Measurements from ENCODE around the gene SASH1.
"Not testable (repeated sequence)": the region's sequence is repeated elsewhere in the genome, so short reads cannot be mapped to it uniquely, and the experiment has no call there.

The SASH1 gene

GRCh38 chr6:148329596-148330381, 12.8 kb upstream of the SASH1 start:
- DNase-seq: no peak

GRCh38 chr6:148332088-148332487, 10.6 kb upstream of the SASH1 start:
- no peak for DNase-seq

DNA sequence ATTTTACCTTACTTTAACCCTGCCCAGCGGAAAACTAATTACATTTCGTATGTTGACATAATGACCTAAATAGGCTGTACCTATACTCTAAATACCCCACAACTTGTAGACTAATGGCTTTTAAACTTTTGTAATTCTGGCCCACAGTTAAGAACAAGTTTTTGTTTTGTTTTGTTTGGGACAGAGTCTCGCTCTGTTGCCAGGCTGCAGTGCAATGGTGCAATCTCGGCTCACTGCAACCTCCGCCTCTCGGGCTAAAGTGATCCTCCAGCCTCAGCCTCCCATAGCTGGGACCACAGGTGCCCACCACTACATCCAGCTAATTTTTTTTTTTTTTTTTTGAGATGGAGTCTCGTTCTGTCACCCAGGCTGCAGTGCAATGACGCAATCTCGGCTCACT, 5.7 kb upstream of the SASH1 start:
- no peak for DNase-seq

DNA sequence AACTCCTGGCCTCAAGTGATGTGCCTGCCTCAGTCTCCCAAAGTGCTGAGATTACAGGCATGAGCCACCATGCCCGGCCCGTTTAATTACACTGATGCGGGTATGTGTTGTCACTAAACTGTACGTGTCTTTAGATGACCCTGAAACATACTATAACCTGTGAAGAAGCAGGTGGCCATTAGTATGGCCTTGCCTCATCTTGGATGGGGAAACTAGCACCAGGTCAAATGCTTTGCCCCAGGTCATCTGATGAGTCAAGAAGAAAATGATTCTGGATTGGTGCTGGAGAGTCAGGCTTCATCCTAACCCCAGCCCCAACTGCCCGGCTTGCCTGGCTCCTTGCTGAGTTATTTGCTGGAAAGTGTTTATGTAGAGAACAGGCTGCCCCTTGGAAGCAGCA, 2.9 kb upstream of the SASH1 start:
- no peak for DNase-seq

GRCh38 chr6:148340586-148341297, 1.9 kb upstream of the SASH1 start:
- DNase-seq: no peak

- DNase-seq: no peak
Observed at GRCh38 chr6:148342100-148342349, 613 bp upstream of the SASH1 start.

GRCh38 chr6:148343047-148343782, 577 bp downstream of the SASH1 start:
- DNase-seq: no peak

DNA sequence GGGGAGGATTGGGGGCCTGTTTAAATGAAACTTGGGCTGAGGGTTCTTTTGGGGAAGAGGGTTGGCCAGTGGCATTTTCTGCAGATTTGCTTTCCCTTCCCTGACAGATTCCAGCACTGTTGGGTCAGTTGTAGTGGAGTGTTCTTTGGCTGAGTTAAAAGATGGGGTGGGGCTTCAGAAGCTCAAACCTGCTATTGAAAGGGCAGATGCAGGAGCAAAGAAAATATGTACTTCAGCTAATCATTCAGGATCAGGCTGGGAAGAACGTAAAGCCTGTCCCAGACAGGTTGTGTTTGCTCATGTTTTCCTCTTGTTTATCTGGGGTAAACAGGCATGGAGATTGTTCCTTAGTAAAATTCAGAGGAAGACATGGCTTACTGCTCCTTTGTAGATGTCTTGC, 2.5 kb downstream of the SASH1 start:
- DNase-seq: no peak

DNA sequence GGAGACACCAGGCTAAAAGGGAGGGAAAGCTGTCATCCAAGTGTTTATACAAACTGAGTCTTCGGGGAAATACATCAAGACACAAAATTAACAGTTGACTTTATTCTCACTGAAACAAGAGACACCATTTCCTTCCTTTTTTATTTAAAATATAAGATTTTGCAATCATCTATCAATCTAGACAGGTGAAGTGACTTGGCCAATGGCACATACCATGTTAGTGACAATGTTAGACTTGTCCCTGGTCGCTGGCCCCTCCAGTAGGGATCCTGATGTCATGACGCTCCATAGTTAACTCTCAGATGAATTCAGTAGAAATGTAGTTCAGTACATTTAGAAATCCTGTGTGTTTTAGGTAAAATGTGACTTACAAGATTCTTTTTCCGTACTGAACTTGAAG, 2.9 kb downstream of the SASH1 start:
- no peak for DNase-seq

DNA sequence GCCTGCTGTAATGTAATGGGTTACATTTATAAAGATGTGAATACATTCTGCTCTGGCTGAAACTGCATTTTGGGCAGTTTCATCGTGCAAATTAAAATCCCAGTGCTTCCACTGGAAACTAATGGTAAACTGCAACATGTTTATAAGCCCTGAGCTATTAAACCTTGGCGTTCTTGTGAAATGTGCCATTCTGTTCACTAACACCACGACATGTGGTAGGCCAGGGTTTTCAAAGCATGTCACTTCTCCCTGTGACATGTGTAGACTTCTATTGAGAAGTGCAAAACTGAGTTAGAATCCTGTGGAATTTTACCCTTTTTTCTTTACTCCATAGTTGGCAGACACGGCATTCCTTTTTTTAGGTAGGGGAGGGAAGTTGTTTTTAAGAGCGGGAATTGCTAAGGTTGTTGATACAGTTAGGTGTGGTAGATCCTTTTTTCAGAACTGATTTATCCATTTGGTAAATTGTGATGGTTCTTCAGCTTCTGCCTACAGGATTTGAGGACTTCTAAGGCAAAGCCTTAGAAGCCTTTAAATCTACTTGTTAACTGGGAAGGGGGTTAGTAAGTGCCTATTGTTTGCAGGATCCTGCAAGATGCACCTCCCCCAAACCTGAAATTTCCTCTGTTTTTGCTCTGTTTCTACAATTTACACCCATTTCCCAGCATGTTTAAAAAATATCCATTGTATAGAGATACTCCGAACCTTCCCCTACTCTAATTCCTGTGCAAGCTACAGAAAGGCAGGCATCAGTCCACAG, 4.2 kb downstream of the SASH1 start:
- DNase-seq: no peak

GRCh38 chr6:148347441-148348054, 4.9 kb downstream of the SASH1 start:
- no peak for DNase-seq

GRCh38 chr6:148348335-148348734, 5.7 kb downstream of the SASH1 start:
- no peak for DNase-seq

DNA sequence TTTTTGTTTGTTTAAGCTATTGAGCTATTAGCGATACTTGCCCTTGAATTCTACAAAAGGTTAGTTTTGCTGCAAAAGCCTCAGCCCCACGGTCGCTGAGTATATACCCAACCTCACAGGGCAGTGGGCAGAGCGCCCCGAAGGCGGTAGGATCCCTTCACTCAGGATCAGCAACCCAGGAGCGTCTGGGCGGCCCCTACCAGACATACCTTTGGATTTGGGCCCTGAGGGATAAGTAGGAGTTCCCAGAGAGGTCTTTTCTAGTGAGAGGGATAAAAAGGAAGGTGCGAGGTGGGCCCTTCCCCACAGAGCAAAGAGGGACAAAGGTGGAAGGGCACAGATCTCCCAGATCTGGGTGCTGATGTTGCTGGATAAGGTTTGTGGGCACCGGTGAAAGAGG, 6.1 kb downstream of the SASH1 start:
- no peak for DNase-seq

DNA sequence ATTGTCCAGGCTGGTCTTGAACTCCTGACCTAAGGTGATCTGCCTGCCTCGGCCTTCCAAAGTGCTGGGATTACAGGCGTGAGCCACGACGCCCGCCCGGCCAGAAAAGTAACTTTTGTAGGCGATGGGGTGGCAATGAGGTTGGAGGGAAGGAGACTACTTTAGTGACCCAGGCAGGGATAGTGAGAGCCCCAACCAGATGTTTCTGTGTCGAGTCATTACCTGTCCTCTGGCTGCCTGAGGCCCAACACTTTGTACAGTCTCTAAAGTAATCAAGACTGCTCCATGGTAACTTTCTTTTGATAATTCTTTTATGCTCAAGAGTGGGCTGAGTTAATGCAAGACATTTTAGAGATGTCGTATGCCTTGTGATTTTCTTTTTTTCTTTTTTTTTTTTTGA, 6.8 kb downstream of the SASH1 start:
- no peak for DNase-seq

GRCh38 chr6:148351309-148351708, 8.7 kb downstream of the SASH1 start:
- DNase-seq: no peak

DNA sequence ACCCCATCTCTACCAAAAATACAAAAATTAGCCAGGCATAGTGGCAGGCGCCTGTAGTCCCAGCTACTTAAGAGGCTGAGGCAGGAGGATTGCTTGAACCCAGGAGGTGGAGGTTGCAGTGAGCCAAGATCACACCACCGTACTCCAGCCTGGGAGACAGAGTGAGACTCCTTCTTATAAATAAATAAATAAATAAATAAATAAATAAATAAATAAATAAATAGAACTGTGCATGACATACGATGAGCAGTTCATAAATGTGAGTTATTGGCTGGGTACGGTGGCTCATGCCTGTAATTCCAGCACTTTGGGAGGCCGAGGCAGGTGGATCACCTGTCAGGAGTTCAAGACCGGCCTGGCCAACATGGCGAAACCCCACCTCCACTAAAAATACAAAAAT, 9.8 kb downstream of the SASH1 start:
- DNase-seq: not testable (repeated sequence)

DNA sequence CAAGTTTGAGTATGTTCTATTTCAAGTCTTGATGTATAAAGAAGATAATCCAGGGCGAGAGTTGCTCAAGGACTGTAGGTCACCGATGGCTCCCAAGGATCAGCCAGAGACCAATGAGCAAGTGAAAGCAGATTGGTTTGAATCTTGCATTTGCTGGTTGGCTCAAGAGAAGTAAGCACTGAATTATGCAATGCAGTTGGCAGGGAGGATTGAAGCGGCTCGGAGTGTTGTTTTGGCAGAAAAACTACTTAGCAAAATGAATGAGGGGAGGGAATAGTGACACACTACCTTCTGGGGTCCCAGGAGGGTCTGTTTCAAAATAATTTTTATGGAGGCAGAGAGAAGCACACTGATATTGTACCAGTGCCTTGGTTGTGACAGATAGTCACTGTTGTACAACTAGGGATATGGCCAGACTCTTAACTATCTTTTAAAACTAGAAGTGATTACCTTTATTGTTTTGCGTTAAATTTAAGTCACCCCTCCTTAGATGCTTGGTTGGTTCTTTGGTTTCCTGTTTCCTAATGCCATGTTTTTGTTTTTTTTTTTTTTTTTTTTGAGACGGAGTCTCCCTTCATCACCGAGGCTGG, 15.7 kb downstream of the SASH1 start:
- no peak for DNase-seq

- no peak for DNase-seq
Observed at GRCh38 chr6:148359228-148359627, 16.6 kb downstream of the SASH1 start.

DNA sequence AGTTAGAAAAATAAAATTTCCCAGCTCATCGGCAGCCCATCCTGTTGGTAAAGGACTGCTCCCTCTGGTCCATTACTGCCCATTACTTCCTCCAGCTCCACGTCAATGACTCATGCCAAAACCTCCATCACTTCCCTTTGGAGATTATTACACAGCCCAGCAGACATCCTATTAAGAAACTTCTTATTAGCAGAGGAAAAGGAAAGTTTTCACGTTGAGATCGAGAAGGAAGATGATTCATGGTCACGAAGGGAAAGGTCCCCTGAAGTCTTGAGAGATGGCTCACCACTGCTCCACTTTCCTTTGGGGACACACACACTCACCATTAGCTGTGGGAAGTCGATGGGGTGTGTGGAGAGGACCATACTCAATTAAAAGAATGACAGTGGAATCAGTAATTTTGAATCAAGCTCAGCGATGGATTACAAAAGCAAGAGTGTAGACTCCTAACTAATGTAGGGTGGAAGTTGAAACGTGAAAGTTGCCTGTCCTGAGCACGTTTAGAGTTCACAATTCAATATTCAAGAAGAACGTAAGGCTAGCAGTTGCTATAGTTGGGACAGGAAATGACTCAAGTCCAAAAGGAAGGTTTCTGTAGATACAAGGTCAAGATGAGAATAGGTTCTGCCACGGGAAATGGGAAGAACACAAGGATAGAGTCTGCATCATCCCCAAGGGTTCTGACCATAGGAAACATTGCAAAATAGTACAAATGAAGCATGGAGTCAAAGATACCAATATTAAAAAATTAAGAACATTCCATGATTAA, 21.6 kb downstream of the SASH1 start:
- DNase-seq: no peak

GRCh38 chr6:148365041-148365440, 22.4 kb downstream of the SASH1 start:
- no peak for DNase-seq

DNA sequence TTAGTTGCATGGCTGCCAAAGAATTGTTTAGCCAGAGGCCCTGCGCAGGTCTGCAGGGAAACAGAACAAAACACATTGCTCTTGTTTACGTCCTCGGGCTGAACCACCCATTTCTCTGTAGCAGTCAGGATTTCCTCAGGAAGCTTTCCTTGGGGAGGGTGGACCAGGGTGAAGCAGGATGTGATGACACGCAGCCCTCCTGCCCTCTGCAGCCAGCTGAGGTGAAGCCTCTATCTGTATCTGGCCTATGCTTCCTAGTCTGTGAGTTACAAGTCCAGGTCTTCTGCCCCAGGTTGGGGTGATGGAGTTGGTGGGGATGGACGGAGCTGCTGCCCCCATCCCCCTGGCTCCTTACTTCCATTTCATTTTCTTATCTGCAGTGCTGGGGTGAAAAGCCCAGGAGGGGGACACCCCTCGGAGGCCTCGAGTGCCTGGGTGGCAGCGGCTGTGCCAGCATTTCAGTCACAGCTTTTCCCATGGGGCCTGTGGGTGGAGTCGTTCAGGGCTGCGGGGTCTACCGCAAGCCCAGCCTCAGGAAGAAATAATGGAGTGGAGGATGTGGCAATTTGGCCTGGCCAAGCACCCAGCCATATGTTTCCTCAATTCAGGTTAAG, 24.9 kb downstream of the SASH1 start:
- no peak for DNase-seq
